ENCODE results near the gene RPRD2. TPM values are rescaled to one million over a fixed set of nuclear protein-coding genes. Genes with fewer than 3 reads are reported as not detected.
A peak's percentile ranks its signal among the peaks of the same experiment; 100 is the strongest.

Gene RPRD2
- polyA plus RNA-seq, 1 donor (not counting 4 experiments of a cell fraction or from before 2014, with no cell fraction given), result 9.1 TPM

DNA sequence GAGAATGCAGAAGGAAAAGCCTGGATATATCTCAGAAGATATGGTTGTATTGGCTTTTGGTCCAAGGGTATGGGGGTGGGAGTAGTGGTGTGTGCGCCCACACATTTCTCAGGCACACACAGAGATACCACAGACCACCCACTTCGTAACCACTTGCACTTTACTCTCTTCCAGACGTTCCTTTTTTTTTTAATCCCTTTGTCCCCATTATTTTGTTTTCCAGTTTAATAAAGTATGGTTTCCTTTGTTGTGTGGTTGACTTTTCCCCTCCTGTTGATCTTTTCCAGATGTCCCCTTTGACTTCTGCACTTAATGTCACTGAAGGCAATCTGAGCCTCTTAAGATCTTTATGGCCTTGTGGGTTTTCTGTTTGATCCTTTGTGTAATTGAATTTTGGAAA lies 112.8 kb downstream of the RPRD2 start:
- TF ChIP-seq EZH2 (IDR thresholded peaks at IDR 0.05; ENCODE audit: low read length) (no peak), CTCF (optimal IDR thresholded peaks at IDR 0.05 in 1 of 3, IDR thresholded peaks at IDR 0.05 in 1 of 3, conservative IDR thresholded peaks at IDR 0.05 in 1 of 3; ENCODE audit: extremely low read depth in 1 of 3, insufficient read depth in 2 of 3, low read length in 3 of 3) (no peak)
- peak overlapping the region; percentile 75 for H3K9ac ChIP-seq (ENCODE audit: control insufficient read depth, extremely low read depth, insufficient read depth, low read length)
- H2AFZ ChIP-seq (ENCODE audit: control insufficient read depth, low read length), result no peak overlapping the region
- H4K20me1 ChIP-seq (ENCODE audit: control insufficient read depth, extremely low read depth, insufficient read depth, low read length), result no peaks in the 10 kb centered on the region
- H3K9me1 ChIP-seq (ENCODE audit: control insufficient read depth, extremely low read depth, insufficient read depth, low read length), result no peaks in the 10 kb centered on the region
- H3K4me3 ChIP-seq (ENCODE audit: control insufficient read depth in 2 of 3, extremely low read depth in 1 of 3, insufficient read depth in 2 of 3, low read depth in 1 of 3, low read length in 3 of 3), result no peak overlapping the region
- dilution Hi-C loops (cut with MboI; ENCODE audit: extremely low pct_ligation_motif_present, low sequenced_read_pairs), result no loop called here
- peaks cover 0 to 6% of the 10 kb centered on the region in 2 experiments for H3K36me3 ChIP-seq (ENCODE audit: control insufficient read depth in 2 of 2, extremely low read depth in 1 of 2, insufficient read depth in 2 of 2, low read length in 2 of 2)
- H3K79me2 ChIP-seq (ENCODE audit: control insufficient read depth, insufficient read depth, low read length), result no peaks in the 10 kb centered on the region
- no peaks in the 10 kb centered on the region for H3K27me3 ChIP-seq (ENCODE audit: control insufficient read depth, extremely low read depth, insufficient read depth, low read length)
- H3K27ac ChIP-seq (ENCODE audit: control insufficient read depth, insufficient read depth, low read length), result peak overlapping the region; percentile 96
- no peaks in the 10 kb centered on the region for H3K9me3 ChIP-seq (ENCODE audit: control insufficient read depth, low read depth, low read length)
- peaks cover 30% of the 10 kb centered on the region for H3K4me1 ChIP-seq (ENCODE audit: control insufficient read depth, extremely low read depth, insufficient read depth, low read length)
- H3K4me2 ChIP-seq (ENCODE audit: control insufficient read depth, extremely low read depth, insufficient read depth, low read depth, low read length), result peak overlapping the region; percentile 87
- DNase-seq (ENCODE audit: low read depth, low spot score) (no peak), FAIRE-seq (no peak)

DNA sequence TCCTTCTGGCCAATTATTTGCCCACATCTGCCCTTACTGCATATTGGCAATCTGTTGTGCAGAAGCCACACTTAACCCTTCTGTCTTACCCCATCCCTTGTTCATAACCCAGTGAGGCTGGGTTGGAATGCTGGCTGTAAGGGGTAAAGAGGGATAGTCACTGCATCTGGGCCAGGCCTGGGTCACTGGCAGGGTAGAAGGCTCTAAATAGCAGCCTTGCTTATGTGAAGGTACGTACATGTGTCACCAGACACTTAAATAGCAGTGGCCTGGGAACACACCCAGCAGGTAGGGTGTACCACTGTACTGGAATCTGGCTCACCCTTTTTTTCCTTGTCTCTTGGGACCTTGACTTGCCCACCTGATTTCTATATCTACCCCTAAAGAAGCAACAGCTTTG lies 113.4 kb downstream of the RPRD2 start:
- Histone ChIP-seq H3K9me1 (ENCODE audit: control insufficient read depth, extremely low read depth, insufficient read depth, low read length) (no peaks in the 10 kb centered on the region), H3K79me2 (ENCODE audit: control insufficient read depth, insufficient read depth, low read length) (no peaks in the 10 kb centered on the region), H2AFZ (ENCODE audit: control insufficient read depth, low read length) (peak overlapping the region; percentile 53), H3K4me3 (ENCODE audit: control insufficient read depth in 2 of 3, extremely low read depth in 1 of 3, insufficient read depth in 2 of 3, low read depth in 1 of 3, low read length in 3 of 3) (peak overlapping the region in 2 of 3 experiments; percentile 5 to 26), H3K9me3 (ENCODE audit: control insufficient read depth, low read depth, low read length) (no peaks in the 10 kb centered on the region), H3K9ac (ENCODE audit: control insufficient read depth, extremely low read depth, insufficient read depth, low read length) (peak overlapping the region; percentile 75), H3K36me3 (ENCODE audit: control insufficient read depth in 2 of 2, extremely low read depth in 1 of 2, insufficient read depth in 2 of 2, low read length in 2 of 2) (peaks cover 0 to 4% of the 10 kb centered on the region in 2 experiments), H3K27ac (ENCODE audit: control insufficient read depth, insufficient read depth, low read length) (peak overlapping the region; percentile 96), H3K27me3 (ENCODE audit: control insufficient read depth, extremely low read depth, insufficient read depth, low read length) (no peaks in the 10 kb centered on the region), H3K4me2 (ENCODE audit: control insufficient read depth, extremely low read depth, insufficient read depth, low read depth, low read length) (peak overlapping the region; percentile 87), H3K4me1 (ENCODE audit: control insufficient read depth, extremely low read depth, insufficient read depth, low read length) (peaks cover 30% of the 10 kb centered on the region), H4K20me1 (ENCODE audit: control insufficient read depth, extremely low read depth, insufficient read depth, low read length) (no peaks in the 10 kb centered on the region)
- no peak for DNase-seq (ENCODE audit: low read depth, low spot score)
- TF ChIP-seq EZH2 (IDR thresholded peaks at IDR 0.05; ENCODE audit: low read length), result no peak
- TF ChIP-seq CTCF (optimal IDR thresholded peaks at IDR 0.05 in 1 of 3, IDR thresholded peaks at IDR 0.05 in 1 of 3, conservative IDR thresholded peaks at IDR 0.05 in 1 of 3; ENCODE audit: extremely low read depth in 1 of 3, insufficient read depth in 2 of 3, low read length in 3 of 3), result no peak
- dilution Hi-C loops (cut with MboI; ENCODE audit: extremely low pct_ligation_motif_present, low sequenced_read_pairs), result no loop called here
- peak; percentile 29 for FAIRE-seq

Measured in keratinocyte (primary cell).